Measurements from ENCODE around the gene FLYWCH1.

FLYWCH1 gene

DNA sequence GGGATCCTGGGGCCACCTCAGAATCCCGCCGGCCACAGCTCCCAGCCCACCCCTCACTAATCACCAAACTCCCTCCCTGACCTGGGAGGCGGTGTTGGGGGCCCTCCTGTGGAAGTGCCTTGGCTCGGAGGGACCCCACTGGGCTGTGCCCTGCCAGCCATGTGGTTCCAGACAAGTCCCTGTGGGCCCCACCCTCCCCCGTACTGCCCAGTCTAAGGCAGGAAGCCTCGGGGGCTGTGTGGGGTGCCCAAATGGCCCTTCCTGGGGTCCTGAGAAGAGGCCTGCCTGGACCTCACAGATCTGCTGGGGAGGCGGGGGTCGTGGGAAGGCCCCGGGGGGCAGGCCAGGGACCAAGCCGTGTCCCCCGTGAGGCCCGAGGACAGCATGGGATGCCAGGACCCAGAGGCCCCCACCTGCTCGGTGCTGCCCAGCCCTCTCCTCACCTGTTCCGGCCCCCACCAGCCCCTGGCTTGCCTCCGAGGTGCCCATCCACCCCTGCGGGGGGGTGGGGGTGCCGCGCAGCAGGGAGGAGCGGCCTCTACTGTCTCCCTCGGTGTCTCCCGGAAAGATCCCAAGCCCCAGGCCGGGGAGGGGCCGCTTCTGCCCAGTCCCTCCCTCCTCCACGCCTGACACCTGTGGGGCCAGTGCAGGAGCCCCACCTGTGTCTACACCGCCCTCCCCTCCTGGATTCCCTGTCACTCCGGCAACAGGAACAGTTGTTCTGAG is 43.1 kb downstream of the FLYWCH1 start:
- DNase-seq: peak; percentile 90

GRCh38 chr16:2955438-2955778 is 43.7 kb downstream of the FLYWCH1 start:
- peak; percentile 60 for DNase-seq

GRCh38 chr16:2955779-2956578 is 44.2 kb downstream of the FLYWCH1 start:
- peak; percentile 65 for DNase-seq

DNA sequence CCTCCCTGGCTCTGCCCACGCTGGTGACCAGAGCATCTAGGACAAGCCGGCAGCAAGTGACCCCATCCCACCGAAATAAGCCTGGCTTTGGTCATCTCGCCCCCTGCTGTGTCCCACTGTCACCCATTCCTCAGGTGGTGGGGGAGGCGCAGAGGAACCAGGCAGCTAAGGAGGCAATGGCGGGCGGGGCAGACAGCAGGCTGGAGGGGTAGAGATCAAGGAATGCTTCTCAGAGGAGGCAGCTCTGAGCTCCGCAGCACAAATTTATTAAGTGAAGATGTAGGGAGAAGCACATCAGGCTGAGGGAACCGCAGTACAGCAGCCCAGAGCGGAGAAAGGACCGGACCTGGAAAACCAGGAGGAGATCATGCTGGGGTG is 44.8 kb downstream of the FLYWCH1 start:
- DNase-seq: no peak

DNA sequence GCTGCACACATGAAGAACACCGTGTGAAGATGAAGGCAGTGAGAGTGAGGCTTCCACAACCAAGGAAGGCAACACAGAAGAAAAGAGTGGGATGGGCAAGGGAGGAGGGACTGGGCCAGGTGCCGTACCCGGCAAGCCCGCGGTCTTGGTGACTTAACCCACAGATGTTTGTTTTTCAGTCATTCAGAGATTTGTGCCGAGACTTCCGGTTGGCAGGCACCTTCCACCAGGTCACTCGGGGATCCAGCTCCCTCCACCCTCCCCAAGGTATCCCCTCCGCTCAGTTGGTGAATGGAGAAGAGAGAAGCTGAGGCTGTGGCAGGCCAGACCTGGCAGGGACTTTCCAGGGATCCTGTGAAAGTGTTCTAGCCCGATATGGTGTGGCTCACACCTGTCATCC is 47.5 kb downstream of the FLYWCH1 start:
- DNase-seq: peak; percentile 63

DNA sequence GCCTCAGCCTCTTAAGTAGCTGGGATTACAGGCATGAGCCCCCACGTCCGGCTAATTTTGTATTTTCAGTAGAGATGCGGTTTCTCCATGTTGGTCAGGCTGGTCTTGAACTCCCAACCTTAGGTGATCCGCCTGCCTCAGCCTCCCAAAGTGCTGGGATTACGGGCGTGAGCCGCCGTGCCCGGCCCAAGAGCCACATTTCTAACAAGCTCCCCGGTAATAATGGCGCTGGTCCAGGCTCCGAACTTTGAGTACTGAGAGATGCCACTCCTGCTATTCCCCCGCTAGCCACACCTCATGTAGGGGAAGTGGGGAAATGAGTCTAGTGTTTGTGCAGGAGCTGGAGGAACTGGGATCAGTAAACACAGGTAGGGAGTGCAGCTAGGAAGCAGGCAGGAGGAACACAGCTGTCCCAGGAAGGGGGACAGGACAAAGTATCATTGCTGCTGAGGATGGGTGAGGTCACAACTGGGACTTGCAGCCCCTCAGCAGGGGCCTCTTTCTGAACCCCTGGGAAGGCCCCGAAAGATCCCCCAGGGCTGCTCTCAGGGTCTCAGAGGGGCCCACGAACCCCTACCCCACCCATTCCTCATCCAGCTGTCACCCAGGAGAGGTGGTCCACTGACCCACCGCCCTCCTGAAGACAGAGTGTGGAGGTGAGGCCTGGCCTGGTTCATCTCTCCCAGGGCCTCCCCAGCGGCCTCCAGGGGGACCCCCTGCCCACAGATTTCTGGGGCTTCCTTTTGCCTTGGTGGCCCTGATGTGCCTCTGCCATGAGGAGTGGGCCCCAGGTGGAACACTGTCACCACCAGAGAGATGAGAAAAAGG is 48.7 kb downstream of the FLYWCH1 start:
- DNase-seq: peak; percentile 68

GRCh38 chr16:2962334-2963073 is 50.8 kb downstream of the FLYWCH1 start:
- peak; percentile 48 for DNase-seq

GRCh38 chr16:2963074-2963722 is 51.5 kb downstream of the FLYWCH1 start:
- DNase-seq: peak; percentile 47

GRCh38 chr16:2963723-2964474 is 52.2 kb downstream of the FLYWCH1 start, which contains the start of gene KREMEN2:
TSS of gene KREMEN2 (plus strand) at chr16:2964275. CDS start at chr16:2964521, 246 bp downstream.
- DNase-seq: peak; percentile 94

- peak; percentile 90 for DNase-seq
Measured at GRCh38 chr16:2964475-2965336, 53.0 kb downstream of the FLYWCH1 start.

DNA sequence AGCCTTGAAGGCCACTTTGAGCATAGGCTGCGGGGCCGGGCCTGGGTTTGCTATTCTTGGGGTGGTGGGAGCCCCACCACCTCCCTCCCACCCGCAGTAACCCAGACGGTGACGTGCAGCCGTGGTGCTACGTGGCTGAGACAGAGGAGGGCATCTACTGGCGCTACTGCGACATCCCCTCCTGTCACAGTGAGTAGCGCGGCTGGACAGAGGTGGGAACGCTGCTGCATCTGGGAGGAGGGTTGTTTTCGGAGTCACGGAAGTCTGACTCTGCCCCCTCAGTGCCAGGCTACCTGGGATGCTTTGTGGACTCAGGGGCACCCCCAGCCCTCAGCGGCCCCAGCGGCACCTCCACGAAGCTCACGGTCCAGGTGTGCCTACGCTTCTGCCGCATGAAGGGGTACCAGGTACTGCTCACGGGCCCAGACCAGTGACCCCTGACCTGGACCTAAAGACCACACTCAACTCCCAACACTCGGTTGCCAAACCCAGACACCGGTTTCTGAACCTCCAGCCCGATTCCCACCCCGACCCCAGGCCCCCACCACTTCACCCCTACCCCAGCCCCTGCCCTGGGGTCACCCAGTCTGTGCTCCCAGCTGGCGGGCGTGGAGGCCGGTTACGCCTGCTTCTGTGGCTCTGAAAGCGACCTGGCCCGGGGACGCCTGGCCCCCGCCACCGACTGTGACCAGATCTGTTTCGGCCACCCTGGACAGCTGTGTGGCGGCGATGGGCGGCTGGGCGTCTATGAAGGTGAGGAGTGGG is 54.5 kb downstream of the FLYWCH1 start:
- no peak for DNase-seq

GRCh38 chr16:2966808-2967191 is 55.1 kb downstream of the FLYWCH1 start:
- DNase-seq: no peak

DNA sequence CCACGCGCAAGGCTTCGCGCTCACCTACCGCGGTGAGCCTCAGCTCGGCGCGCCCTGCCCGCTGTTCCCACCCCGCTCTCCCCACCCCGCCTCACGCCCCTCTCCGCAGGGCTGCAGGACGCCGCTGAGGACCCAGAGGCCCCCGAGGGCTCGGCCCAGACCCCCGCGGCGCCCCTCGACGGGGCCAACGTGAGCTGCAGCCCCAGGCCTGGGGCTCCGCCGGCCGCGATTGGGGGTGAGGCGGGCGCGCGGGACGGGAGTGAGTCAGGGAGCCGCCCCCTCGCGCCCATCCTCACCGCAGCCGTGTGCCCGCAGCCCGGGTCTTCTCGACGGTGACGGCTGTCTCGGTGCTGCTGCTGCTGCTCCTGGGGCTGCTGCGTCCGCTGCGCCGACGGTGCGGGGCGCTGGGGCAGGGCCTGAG is 55.5 kb downstream of the FLYWCH1 start:
- DNase-seq: no peak

DNA sequence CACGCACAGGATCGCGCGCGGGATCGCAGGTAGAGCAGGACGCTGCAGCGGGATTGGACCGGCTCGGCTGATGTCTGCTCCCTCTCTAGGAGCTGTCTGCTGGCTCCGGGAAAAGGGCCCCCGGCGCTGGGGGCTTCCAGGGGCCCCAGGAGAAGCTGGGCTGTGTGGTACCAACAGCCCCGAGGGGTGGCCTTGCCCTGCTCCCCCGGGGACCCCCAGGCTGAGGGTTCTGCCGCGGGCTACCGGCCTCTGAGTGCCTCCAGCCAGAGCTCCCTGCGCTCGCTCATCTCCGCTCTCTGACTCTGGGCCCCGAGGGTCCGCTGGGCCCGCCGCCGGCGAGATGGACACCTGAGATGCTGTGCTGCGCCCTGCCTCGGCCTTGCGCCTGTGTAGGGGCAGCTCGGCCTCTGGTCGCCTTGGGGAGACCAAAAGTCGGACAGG is 56.0 kb downstream of the FLYWCH1 start:
- DNase-seq: no peak

DNA sequence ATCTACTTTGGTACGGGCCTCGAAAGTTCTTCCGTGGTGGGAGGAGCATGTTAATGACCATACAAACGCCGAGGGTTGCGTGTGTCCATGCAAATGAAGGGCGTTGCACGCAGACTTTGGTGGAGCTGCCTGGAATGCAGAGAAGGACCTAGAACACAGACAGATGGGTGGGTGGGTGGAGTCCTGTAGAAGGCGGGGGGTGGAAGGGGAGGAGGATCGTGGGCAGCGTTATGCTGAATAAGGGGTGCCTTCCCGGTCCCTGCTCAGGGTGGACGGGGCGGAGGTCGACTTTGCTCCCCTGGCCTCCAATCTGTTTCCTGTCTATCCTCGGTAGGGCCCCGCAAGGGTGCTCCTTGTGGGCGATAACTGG is 56.6 kb downstream of the FLYWCH1 start:
- DNase-seq: peak; percentile 73

DNA sequence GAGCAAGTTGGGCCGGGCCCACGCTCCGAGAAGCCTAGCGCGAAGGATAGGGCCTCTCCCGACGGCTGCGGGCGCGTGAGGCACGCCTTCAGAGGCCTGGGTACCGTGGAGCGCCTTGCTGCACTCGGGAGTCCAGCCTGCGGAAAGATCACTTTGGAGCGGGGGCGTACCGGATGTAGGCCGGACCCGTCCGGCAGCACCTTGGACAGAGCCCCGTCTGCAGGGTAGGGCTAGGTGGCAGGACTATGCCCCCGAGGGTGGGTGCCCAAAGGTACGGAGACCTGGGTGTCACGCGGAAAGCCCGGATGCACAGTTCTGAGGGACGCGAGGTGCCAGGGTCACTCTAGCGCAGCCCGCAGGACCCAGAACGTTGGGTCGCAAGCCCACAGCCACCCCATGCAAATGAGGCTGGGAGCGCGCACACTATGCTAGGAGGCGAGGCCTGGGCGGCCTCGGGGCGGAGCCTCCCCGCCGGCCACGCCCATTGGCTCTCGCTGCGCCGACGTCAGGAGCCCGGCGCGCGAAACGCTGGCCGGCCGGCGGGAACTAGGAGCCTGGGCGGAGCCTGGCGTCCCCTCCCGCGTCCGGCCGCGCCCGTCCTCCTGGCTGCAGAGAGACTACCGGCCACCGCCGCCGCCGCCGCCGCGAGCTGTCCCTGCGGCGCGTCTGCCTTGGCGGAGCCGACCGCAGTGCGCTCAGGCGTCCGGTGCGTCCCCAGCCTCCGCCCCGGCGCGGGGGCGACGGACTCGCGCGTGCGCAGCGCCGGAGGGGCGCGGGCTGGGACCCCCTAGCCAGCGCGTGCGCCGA is 57.2 kb downstream of the FLYWCH1 start, which contains the start of gene PAQR4:
TSS of gene PAQR4 (plus strand) at position 611 of the 807 bp plus-strand sequence. CDS start 327 bp downstream, outside the sequence.
- DNase-seq: peak; percentile 95

- peak; percentile 72 for DNase-seq
Measured at GRCh38 chr16:2969545-2970521, 58.1 kb downstream of the FLYWCH1 start.
